HFFc6 (cell line): ENCODE data around the gene DNASE1L2. TPM values are rescaled to one million over a fixed set of nuclear protein-coding genes. Genes with fewer than 3 reads are reported as not detected.
"Not testable (repeated sequence)": the region's sequence is repeated elsewhere in the genome, so short reads cannot be mapped to it uniquely, and the experiment has no call there.

Experiments used
- DNase-seq: peaks from one replicate; pipeline ENCODE4 v3.0.0-alpha.2; 2018
- H3K27ac Mint-ChIP-seq: 2 replicates; pipeline ENCODE4 v1.8.0; 2020; ENCODE audit warnings: mild to moderate bottlenecking, mixed read lengths
- H3K27me3 Mint-ChIP-seq: 2 replicates; pipeline ENCODE4 v1.8.0; 2021; ENCODE audit warnings: mild to moderate bottlenecking, moderate library complexity, mixed read lengths; ENCODE audit not compliant: insufficient read depth
- H3K36me3 Mint-ChIP-seq: 2 replicates; pipeline ENCODE4 v1.8.0; 2021; ENCODE audit warnings: low read depth, mixed read lengths
- H3K4me1 Mint-ChIP-seq: 2 replicates; pipeline ENCODE4 v1.8.0; 2020; ENCODE audit warnings: low read depth, mixed read lengths
- H3K4me3 Mint-ChIP-seq: 2 replicates; pipeline ENCODE4 v1.8.0; 2020; ENCODE audit warnings: mild to moderate bottlenecking, moderate library complexity, mixed read lengths
- H3K9me3 Mint-ChIP-seq: 2 replicates; pipeline ENCODE4 v1.8.0; 2020; ENCODE audit warnings: mild to moderate bottlenecking, mixed read lengths
- CTCF ChIP-seq: fragments of 200-600 bp; sonication (generic); IDR thresholded peaks from 2 replicates; pipeline ENCODE4 v1.5.0; 2021; ENCODE audit warnings: antibody characterized with exemption, mild to moderate bottlenecking
- total RNA-seq, 6 experiments: library from RNA; stranded (reverse); fragmentation: NEBNext Ultra II Directional; extraction: Animal tissue kit (Norgen Biotek cat#: 25700); gene quantifications; 2 replicates in 1 of 6; 3 replicates in 5 of 6; pipeline ENCODE4 v1.2.3, GENCODE V29; 2021

Gene DNASE1L2
- total RNA-seq, 6 experiments from 2014 or later: 0.82 to 1.5 (median 1.1) TPM

GRCh38 chr16:2199095-2199494 is 37.1 kb upstream of the DNASE1L2 start:
- DNase-seq: no peak
- no peak overlapping the region for H3K4me3 Mint-ChIP-seq
- H3K27ac Mint-ChIP-seq: no peak overlapping the region
- no peak for TF ChIP-seq CTCF
- no peaks in the 10 kb centered on the region for H3K9me3 Mint-ChIP-seq
- H3K4me1 Mint-ChIP-seq: no peaks in the 10 kb centered on the region; the same call in 1 of the 2 replicates
- H3K27me3 Mint-ChIP-seq: peaks cover 18% of the 10 kb centered on the region
- H3K36me3 Mint-ChIP-seq: no peaks in the 10 kb centered on the region

- H3K36me3 Mint-ChIP-seq: no peaks in the 10 kb centered on the region
- H3K4me3 Mint-ChIP-seq: no peak overlapping the region
- peaks cover 18% of the 10 kb centered on the region for H3K27me3 Mint-ChIP-seq
- H3K9me3 Mint-ChIP-seq: no peaks in the 10 kb centered on the region
- no peak for TF ChIP-seq CTCF
- H3K4me1 Mint-ChIP-seq: peaks cover 5% of the 10 kb centered on the region
- H3K27ac Mint-ChIP-seq: no peak overlapping the region
- no peak for DNase-seq
Measured at GRCh38 chr16:2199621-2200139, 36.6 kb upstream of the DNASE1L2 start.

DNA sequence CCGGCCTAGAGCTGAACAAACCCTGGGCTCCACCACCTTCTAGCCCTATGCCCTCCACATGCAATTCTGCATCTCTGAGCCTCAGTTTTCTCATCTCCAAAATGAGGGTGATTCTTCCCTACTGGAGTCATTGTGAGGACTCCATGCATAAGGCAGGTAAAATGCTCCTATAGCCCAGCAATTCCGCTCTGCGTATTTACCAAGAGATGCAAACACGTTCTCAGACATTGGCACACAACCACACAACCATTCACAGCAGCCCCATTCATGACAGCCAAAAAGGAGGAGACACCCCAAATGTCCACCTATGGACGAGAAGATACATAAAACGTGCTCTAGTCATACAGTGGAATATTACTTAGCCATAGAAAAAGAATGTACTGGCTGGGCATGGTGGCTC is 35.9 kb upstream of the DNASE1L2 start:
- no peak for DNase-seq
- no peak overlapping the region for H3K4me3 Mint-ChIP-seq
- peaks cover 16% of the 10 kb centered on the region for H3K27me3 Mint-ChIP-seq
- no peaks in the 10 kb centered on the region for H3K36me3 Mint-ChIP-seq
- no peak for TF ChIP-seq CTCF
- H3K9me3 Mint-ChIP-seq: no peaks in the 10 kb centered on the region
- H3K27ac Mint-ChIP-seq: no peak overlapping the region
- H3K4me1 Mint-ChIP-seq: peaks cover 7% of the 10 kb centered on the region

GRCh38 chr16:2203119-2203688 is 33.0 kb upstream of the DNASE1L2 start:
- H3K4me1 Mint-ChIP-seq: peaks cover 13% of the 10 kb centered on the region
- not testable (repeated sequence) for H3K9me3 Mint-ChIP-seq, DNase-seq, H3K27ac Mint-ChIP-seq
- peaks cover 12% of the 10 kb centered on the region for H3K27me3 Mint-ChIP-seq
- peaks cover 11% of the 10 kb centered on the region; the same call in 1 of the 2 replicates for H3K36me3 Mint-ChIP-seq
- H3K4me3 Mint-ChIP-seq: peak overlapping the region; percentile 30; the same call in 1 of the 2 replicates

DNA sequence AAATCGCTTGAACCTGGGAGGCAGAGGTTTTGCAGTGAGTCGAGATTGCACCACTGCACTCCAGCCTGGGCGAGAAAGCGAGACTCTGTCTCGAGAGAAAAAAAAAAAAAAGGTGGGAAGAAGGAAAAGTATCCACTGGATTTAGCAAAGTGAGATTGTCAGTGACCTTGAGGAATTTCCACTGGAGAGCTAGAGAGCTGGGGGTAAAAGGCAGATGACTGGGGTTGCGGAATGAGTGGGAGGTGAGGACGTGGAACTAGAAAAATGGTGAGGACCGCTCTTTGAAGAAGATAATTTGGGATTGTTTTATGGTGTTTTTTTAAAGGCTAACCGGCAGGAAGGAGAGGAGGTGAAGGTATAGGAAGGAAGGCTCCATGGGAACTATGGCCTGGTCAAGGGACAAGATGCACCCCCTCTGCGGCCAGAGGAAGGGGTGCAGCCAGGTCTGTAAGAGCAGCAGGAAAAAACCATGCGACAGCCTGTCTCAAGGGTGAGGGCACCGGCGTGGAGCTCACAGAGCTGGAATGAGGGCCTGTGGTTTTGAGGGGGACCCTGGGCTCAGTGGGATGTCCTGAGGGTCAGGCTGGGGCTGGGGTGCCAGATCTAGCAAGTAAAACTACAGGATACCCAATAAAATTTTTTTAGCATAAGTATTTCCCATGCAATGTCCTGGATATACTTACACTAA is 31.7 kb upstream of the DNASE1L2 start:
- peak overlapping the region; percentile 79 for H3K4me3 Mint-ChIP-seq
- peak overlapping the region; percentile 37 for H3K27ac Mint-ChIP-seq
- DNase-seq: no peak
- no peaks in the 10 kb centered on the region for H3K9me3 Mint-ChIP-seq
- H3K4me1 Mint-ChIP-seq: peaks cover 13% of the 10 kb centered on the region
- peaks cover 6% of the 10 kb centered on the region for H3K27me3 Mint-ChIP-seq
- TF ChIP-seq CTCF: no peak
- peaks cover 11% of the 10 kb centered on the region; the same call in 1 of the 2 replicates for H3K36me3 Mint-ChIP-seq
